H9 (cell line): ENCODE measurements around the gene SEMA3E. TPM values are rescaled to one million over a fixed set of nuclear protein-coding genes. Genes with fewer than 3 reads are reported as not detected.

Source experiments
- DNase-seq: peaks from one replicate; pipeline ENCODE4 v3.0.0-alpha.2; 2017
- H2AFZ ChIP-seq: one replicate; pipeline ENCODE4 v1.6.1; 2013; ENCODE audit warnings: mild to moderate bottlenecking, low read length, control low read depth, moderate library complexity
- H2AK5ac ChIP-seq: 2 replicates; pipeline ENCODE4 v1.6.1; 2013; ENCODE audit warnings: low read length, control low read depth, mixed read lengths; ENCODE audit not compliant: insufficient read length
- H2BK120ac ChIP-seq: one replicate; pipeline ENCODE4 v1.6.1; 2013; ENCODE audit warnings: low read depth, mild to moderate bottlenecking, low read length, control low read depth, inconsistent platforms; ENCODE audit not compliant: poor library complexity, severe bottlenecking
- H2BK12ac ChIP-seq: 2 replicates; pipeline ENCODE4 v1.6.1; 2013; ENCODE audit warnings: low read length, control low read depth, mixed read lengths, low read depth; ENCODE audit not compliant: insufficient read length
- H2BK15ac ChIP-seq: 2 replicates; pipeline ENCODE4 v1.6.1; 2013; ENCODE audit warnings: low read depth, low read length, control low read depth
- H2BK20ac ChIP-seq: one replicate; pipeline ENCODE4 v1.6.1; 2013; ENCODE audit warnings: low read depth, mild to moderate bottlenecking, low read length, control low read depth, inconsistent platforms; ENCODE audit not compliant: poor library complexity, severe bottlenecking
- H2BK5ac ChIP-seq: 2 replicates; pipeline ENCODE4 v1.6.1; 2013; ENCODE audit warnings: low read length, control low read depth, mixed read lengths; ENCODE audit not compliant: insufficient read length
- H3K14ac ChIP-seq: 2 replicates; pipeline ENCODE4 v1.6.1; 2013; ENCODE audit warnings: low read length, control low read depth; ENCODE audit not compliant: insufficient read depth
- H3K18ac ChIP-seq: 2 replicates; pipeline ENCODE4 v1.6.1; 2013; ENCODE audit warnings: low read depth, mild to moderate bottlenecking, mixed read lengths, low read length, control low read depth; ENCODE audit not compliant: insufficient read length
- H3K23ac ChIP-seq: 2 replicates; pipeline ENCODE4 v1.6.1; 2013; ENCODE audit warnings: low read length, control low read depth, mixed read lengths, low read depth; ENCODE audit not compliant: insufficient read length
- H3K23me2 ChIP-seq: 2 replicates; pipeline ENCODE4 v1.6.1; 2013; ENCODE audit warnings: low read depth, mild to moderate bottlenecking, mixed read lengths, low read length, control low read depth; ENCODE audit not compliant: insufficient read length, poor library complexity, severe bottlenecking
- H3K27ac ChIP-seq: 2 replicates; pipeline ENCODE4 v1.5.1; 2013; ENCODE audit warnings: low read length, control low read depth, mixed read lengths, low read depth; ENCODE audit not compliant: insufficient read length
- H3K27me3 ChIP-seq: 2 replicates; pipeline ENCODE4 v1.6.1; 2013; ENCODE audit warnings: low read length, control low read depth, inconsistent platforms; ENCODE audit not compliant: insufficient read depth
- H3K4ac ChIP-seq: 2 replicates; pipeline ENCODE4 v1.6.1; 2013; ENCODE audit warnings: low read depth, mild to moderate bottlenecking, control low read depth, inconsistent platforms, low read length, moderate library complexity
- H3K4me1 ChIP-seq: 2 replicates; pipeline ENCODE4 v1.6.1; 2013; ENCODE audit warnings: low read length, control low read depth, inconsistent platforms; ENCODE audit not compliant: insufficient read depth
- H3K4me2 ChIP-seq: 2 replicates; pipeline ENCODE4 v1.6.1; 2013; ENCODE audit warnings: low read length, control low read depth, mixed read lengths; ENCODE audit not compliant: insufficient read length, insufficient read depth
- H3K56ac ChIP-seq: 2 replicates; pipeline ENCODE4 v1.6.1; 2013; ENCODE audit warnings: low read depth, mild to moderate bottlenecking, mixed read lengths, low read length, control low read depth; ENCODE audit not compliant: insufficient read length
- H3K79me1 ChIP-seq: 2 replicates; pipeline ENCODE4 v1.6.1; 2013; ENCODE audit warnings: low read depth, mild to moderate bottlenecking, moderate library complexity, low read length, control low read depth, inconsistent platforms; ENCODE audit not compliant: insufficient read depth, poor library complexity, severe bottlenecking
- H3K79me2 ChIP-seq: 2 replicates; pipeline ENCODE4 v1.6.1; 2013; ENCODE audit warnings: low read length, control low read depth, inconsistent platforms; ENCODE audit not compliant: insufficient read depth
- H3K9ac ChIP-seq: 2 replicates; pipeline ENCODE4 v1.6.1; 2013; ENCODE audit warnings: low read length, control low read depth, mixed read lengths; ENCODE audit not compliant: insufficient read length; ENCODE audit errors: extremely low read depth
- H3K9me3 ChIP-seq: one replicate; pipeline ENCODE4 v1.6.1; 2013; ENCODE audit warnings: low read depth, low read length, inconsistent platforms; ENCODE audit not compliant: control insufficient read depth
- H3T11ph ChIP-seq: one replicate; pipeline ENCODE4 v1.6.1; 2013; ENCODE audit warnings: mild to moderate bottlenecking, low read length, control low read depth, inconsistent platforms
- H4K20me1 ChIP-seq: one replicate; pipeline ENCODE4 v1.6.1; 2013; ENCODE audit not compliant: control insufficient read depth, insufficient read length, insufficient read depth
- H4K5ac ChIP-seq: 2 replicates; pipeline ENCODE4 v1.6.1; 2013; ENCODE audit warnings: low read depth, mild to moderate bottlenecking, mixed read lengths, low read length, control low read depth; ENCODE audit not compliant: insufficient read length
- H4K8ac ChIP-seq: replicated peaks from 2 replicates; pipeline ENCODE4 v1.6.1; 2013; ENCODE audit warnings: low read length, control low read depth, mixed read lengths, low read depth; ENCODE audit not compliant: insufficient read length
- H4K91ac ChIP-seq: 2 replicates; pipeline ENCODE4 v1.6.1; 2013; ENCODE audit warnings: low read depth, mild to moderate bottlenecking, moderate library complexity, mixed read lengths, low read length, control low read depth; ENCODE audit not compliant: insufficient read length
- H3K27ac Mint-ChIP-seq, 3 experiments: 2 replicates in 2 of 3; 3 replicates in 1 of 3; pipeline ENCODE4 v1.8.0; 2020 to 2021; ENCODE audit warnings: mixed read lengths in 3 of 3, mild to moderate bottlenecking in 1 of 3, moderate library complexity in 1 of 3
- H3K27me3 Mint-ChIP-seq: 2 replicates; pipeline ENCODE4 v1.8.0; 2021; ENCODE audit warnings: low read depth, mild to moderate bottlenecking, moderate library complexity, mixed read lengths
- H3K36me3 Mint-ChIP-seq, 3 experiments: 2 replicates in 2 of 3; 3 replicates in 1 of 3; pipeline ENCODE4 v1.8.0; 2020 to 2021; ENCODE audit warnings: low read depth in 3 of 3, mixed read lengths in 3 of 3; ENCODE audit not compliant: insufficient read depth in 1 of 3
- H3K4me1 Mint-ChIP-seq, 2 experiments: 2 replicates each; pipeline ENCODE4 v1.8.0; 2020; ENCODE audit warnings: mixed read lengths in 2 of 2
- H3K4me3 Mint-ChIP-seq, 2 experiments: 2 replicates in 1 of 2; 3 replicates in 1 of 2; pipeline ENCODE4 v1.8.0; 2020 to 2021; ENCODE audit warnings: mild to moderate bottlenecking in 2 of 2, mixed read lengths in 2 of 2, moderate library complexity in 1 of 2
- H3K9me3 Mint-ChIP-seq, 2 experiments: 2 replicates in 1 of 2; 3 replicates in 1 of 2; pipeline ENCODE4 v1.8.0; 2020; ENCODE audit warnings: mild to moderate bottlenecking in 2 of 2, mixed read lengths in 2 of 2, moderate library complexity in 1 of 2
- CTCF ChIP-seq: fragments of 200-600 bp; sonication (generic); conservative IDR thresholded peaks from 3 replicates; pipeline ENCODE4 v1.8.0; 2021; ENCODE audit warnings: antibody characterized with exemption, mild to moderate bottlenecking
- WGBS: extraction: QIAGEN DNeasy Blood & Tissue Kit; methylation state at CpG from one replicate; pipeline ENCODE4 v1.1.7; 2013; ENCODE audit warnings: missing lambda C conversion rate, low lambda C conversion rate, mixed read lengths; ENCODE audit not compliant: insufficient read length; ENCODE audit errors: extremely low coverage; 5-methylcytosine and 5-hydroxymethylcytosine counted together
- total RNA-seq: library from RNA; stranded (reverse); gene quantifications from 2 replicates; pipeline ENCODE4 v1.2.1, GENCODE V29; 2021

The SEMA3E gene
- total RNA-seq, 1 experiment from 2014 or later, result 0.39 TPM

GRCh38 chr7:83610649-83611304 lies 38.2 kb downstream of the SEMA3E start:
- H3K14ac ChIP-seq, result no peak overlapping the region
- peaks cover 7% of the 10 kb centered on the region for H3K4me1 ChIP-seq
- H3K18ac ChIP-seq, result no peak overlapping the region
- H3K4me2 ChIP-seq, result peak overlapping the region; percentile 12
- WGBS, result no CpG with 5 or more reads among the region's 4 CpGs
- H3K23ac ChIP-seq, result no peak overlapping the region
- H2AFZ ChIP-seq, result peak overlapping the region; percentile 7
- H3K27ac Mint-ChIP-seq, result peak overlapping the region in 2 of 3 experiments; percentile 5 to 69; a peak in 5 of 7 replicates
- no peak overlapping the region for H4K5ac ChIP-seq
- no peaks in the 10 kb centered on the region for H3K27me3 ChIP-seq
- no peak overlapping the region for H3K9ac ChIP-seq
- no peaks in the 10 kb centered on the region; a peak in 1 of 5 replicates for H3K9me3 Mint-ChIP-seq
- no peaks in the 10 kb centered on the region for H3K9me3 ChIP-seq
- no peak for TF ChIP-seq CTCF
- H4K8ac ChIP-seq, result no peak overlapping the region
- no peak overlapping the region for H2BK12ac ChIP-seq
- peak; percentile 42 for DNase-seq
- H3K56ac ChIP-seq, result no peak overlapping the region
- no peak overlapping the region for H3K27ac ChIP-seq
- no peaks in the 10 kb centered on the region for H3K79me2 ChIP-seq
- H3K36me3 Mint-ChIP-seq, result peaks cover 0 to 3% (median 0%) of the 10 kb centered on the region in 3 experiments; a peak in 1 of 7 replicates
- no peaks in the 10 kb centered on the region for H4K20me1 ChIP-seq
- peaks cover 29 to 34% of the 10 kb centered on the region in 2 experiments for H3K4me1 Mint-ChIP-seq
- no peaks in the 10 kb centered on the region for H3K27me3 Mint-ChIP-seq
- H3K79me1 ChIP-seq, result no peaks in the 10 kb centered on the region
- H3K4me3 Mint-ChIP-seq, result no peak overlapping the region
- H2BK120ac ChIP-seq, result no peak overlapping the region
- H4K91ac ChIP-seq, result no peak overlapping the region
- no peak overlapping the region for H3T11ph ChIP-seq
- no peak overlapping the region for H3K4ac ChIP-seq
- H2BK15ac ChIP-seq, result no peak overlapping the region
- H2AK5ac ChIP-seq, result no peak overlapping the region
- H2BK5ac ChIP-seq, result no peak overlapping the region
- no peaks in the 10 kb centered on the region for H3K23me2 ChIP-seq
- no peak overlapping the region for H2BK20ac ChIP-seq
